Subcutaneous adipose tissue (tissue), 4 donors: ENCODE results near the gene PRKAG2. TPM values are rescaled to one million over a fixed set of nuclear protein-coding genes. Genes with fewer than 3 reads are reported as not detected.

Source experiments
- total RNA-seq, 4 donors: library from RNA; depleted of rRNA; stranded (reverse); fragments of >200 nt; gene quantifications; one replicate each; pipeline ENCODE4 v1.1.0, GENCODE V29; 2016
- TF ChIP-seq, protein P1 (sequence below): fragments of 450-650 bp; IDR thresholded peaks from one replicate; pipeline ENCODE4 v1.5.1; 2016; ENCODE audit warnings: low read depth, mild to moderate bottlenecking, control low read depth, antibody characterized with exemption, moderate library complexity

Gene PRKAG2
- total RNA-seq, 4 donors from 2014 or later, result 47.1 to 77.6 (median 67.6) TPM

- TF ChIP-seq, protein P1, sequence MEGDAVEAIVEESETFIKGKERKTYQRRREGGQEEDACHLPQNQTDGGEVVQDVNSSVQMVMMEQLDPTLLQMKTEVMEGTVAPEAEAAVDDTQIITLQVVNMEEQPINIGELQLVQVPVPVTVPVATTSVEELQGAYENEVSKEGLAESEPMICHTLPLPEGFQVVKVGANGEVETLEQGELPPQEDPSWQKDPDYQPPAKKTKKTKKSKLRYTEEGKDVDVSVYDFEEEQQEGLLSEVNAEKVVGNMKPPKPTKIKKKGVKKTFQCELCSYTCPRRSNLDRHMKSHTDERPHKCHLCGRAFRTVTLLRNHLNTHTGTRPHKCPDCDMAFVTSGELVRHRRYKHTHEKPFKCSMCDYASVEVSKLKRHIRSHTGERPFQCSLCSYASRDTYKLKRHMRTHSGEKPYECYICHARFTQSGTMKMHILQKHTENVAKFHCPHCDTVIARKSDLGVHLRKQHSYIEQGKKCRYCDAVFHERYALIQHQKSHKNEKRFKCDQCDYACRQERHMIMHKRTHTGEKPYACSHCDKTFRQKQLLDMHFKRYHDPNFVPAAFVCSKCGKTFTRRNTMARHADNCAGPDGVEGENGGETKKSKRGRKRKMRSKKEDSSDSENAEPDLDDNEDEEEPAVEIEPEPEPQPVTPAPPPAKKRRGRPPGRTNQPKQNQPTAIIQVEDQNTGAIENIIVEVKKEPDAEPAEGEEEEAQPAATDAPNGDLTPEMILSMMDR, result no peak
These were observed 361.7 kb downstream of the PRKAG2 start for GRCh38 chr7:151515276-151515565.

DNA sequence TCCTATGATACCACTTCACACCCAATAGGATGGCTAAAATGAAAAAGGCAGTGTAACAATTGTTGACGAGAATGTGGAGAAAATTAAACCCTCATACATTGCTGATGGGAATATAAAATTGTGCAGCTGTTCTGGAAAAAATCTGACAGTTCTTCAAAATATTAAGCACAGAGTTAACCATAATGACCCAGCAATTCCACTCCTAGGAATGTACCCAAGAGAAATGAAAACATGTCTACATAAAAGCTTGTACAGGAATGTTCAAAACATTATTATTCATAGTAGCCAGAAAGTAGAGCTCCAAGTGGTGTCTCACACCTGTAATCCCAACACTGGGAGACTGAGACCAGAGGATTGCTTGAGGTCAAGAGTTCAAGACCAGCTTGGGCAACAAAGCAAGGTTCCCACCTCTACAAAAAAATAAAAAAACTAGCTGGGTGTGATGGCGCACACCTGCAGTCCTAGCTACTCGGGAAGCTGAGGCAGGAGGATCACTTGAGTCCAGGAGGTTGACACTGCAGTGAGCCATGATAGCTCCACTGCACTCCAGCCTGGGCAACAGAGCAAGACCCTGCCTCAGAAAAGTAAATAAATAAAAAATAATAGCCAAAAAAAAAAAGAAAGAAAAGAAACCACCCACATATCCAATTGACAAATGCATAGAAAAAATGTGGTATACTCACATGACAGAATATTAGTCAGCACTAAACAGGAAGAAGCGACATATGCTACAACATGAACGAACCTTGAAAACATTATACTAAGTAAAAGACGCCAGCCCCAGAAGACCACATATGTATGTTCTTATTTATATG lies 362.2 kb downstream of the PRKAG2 start:
- TF ChIP-seq, protein P1, result no peak

DNA sequence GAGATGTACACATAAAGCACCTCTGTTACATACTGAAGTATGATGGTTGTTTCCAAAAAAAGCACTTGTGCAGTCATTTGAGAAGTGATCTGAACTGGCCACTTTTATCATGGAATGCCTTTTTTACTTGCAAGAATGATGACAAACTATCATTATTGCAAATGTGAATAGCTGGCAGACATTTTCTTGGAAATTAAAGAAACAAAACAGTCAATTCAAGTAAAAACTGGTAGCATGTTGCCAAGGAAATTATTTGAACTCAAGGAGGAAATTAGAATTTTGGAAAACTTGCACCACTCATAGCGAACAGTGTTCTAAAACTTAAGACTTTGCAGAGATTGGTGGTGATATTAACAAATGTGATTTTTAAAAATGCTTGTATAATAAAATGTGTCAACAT lies 363.8 kb downstream of the PRKAG2 start:
- TF ChIP-seq, protein P1, result no peak

GRCh38 chr7:151512353-151512752 lies 364.6 kb downstream of the PRKAG2 start:
- TF ChIP-seq, protein P1, result no peak

DNA sequence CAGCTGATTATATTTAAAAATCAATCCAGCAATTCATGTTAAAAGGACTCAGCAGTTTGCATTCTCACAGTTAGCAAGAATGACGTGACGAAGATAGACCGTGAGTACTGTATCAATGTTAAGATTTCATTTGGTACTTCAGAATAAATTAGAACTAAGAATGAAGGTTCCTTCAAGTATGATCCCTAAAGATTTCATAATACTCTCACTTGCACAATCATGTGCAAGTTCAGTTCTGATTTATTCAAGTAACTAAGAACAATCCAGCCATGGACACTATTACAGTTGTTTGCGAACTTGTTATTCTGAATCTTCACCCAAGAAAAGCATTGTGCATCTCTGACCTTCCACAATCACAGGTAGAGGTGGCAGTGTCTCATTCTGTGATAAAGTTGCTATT lies 365.0 kb downstream of the PRKAG2 start:
- TF ChIP-seq, protein P1, result no peak

DNA sequence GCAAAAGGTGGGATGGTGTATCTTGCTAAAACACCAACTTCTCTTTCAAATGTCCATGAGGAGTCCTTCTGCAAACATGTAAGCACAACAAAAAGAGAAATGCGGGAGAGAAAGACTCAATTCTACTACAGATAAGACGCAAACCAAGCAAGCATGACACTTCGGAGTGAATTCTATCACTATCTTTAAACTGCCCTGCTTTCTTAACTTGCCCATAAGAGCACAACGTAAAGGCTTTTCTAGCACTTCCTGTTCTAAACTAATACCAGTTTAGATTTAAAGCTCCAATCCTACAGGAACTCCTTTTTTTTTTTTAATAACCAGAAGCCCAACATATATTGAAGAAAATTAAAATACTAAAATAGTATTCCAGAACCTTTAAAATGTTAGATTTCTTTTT lies 365.6 kb downstream of the PRKAG2 start:
- TF ChIP-seq, protein P1, result no peak

GRCh38 chr7:151509670-151510333 lies 367.1 kb downstream of the PRKAG2 start:
- TF ChIP-seq, protein P1, result no peak
